C1 segment of cervical spinal cord (tissue), 14 donors: ENCODE results near the gene SUN2.

Experiments
- DNase-seq, 14 donors: peaks; one replicate each; lab custom pipeline; 2025; lab: John Stamatoyannopoulos, UW

The SUN2 gene

GRCh38 chr22:38753948-38754750, 1.6 kb downstream of the SUN2 start:
- DNase-seq, result peak in 11 of 14 donors; percentile 32 to 82 (median 55)

- DNase-seq, result no peak
These were observed 4.1 kb downstream of the SUN2 start for GRCh38 chr22:38751422-38752346.

GRCh38 chr22:38751066-38751421, 4.8 kb downstream of the SUN2 start:
- DNase-seq, result no peak

- no peak for DNase-seq
These were observed 5.2 kb downstream of the SUN2 start for GRCh38 chr22:38750638-38751037.

GRCh38 chr22:38750104-38750503, 5.7 kb downstream of the SUN2 start:
- no peak for DNase-seq

- no peak for DNase-seq
These were observed 7.2 kb downstream of the SUN2 start for GRCh38 chr22:38748487-38749136.

GRCh38 chr22:38745676-38746460, 9.9 kb downstream of the SUN2 start:
- DNase-seq, result no peak

GRCh38 chr22:38744981-38745380, 10.8 kb downstream of the SUN2 start:
- no peak for DNase-seq

GRCh38 chr22:38742176-38742942, 13.4 kb downstream of the SUN2 start:
- DNase-seq, result no peak

GRCh38 chr22:38741576-38741975, 14.2 kb downstream of the SUN2 start:
- DNase-seq, result no peak

GRCh38 chr22:38741166-38741565, 14.6 kb downstream of the SUN2 start:
- no peak for DNase-seq

- no peak for DNase-seq
These were observed 15.0 kb downstream of the SUN2 start for GRCh38 chr22:38740754-38741153.

GRCh38 chr22:38740116-38740723, 15.6 kb downstream of the SUN2 start:
- peak in 1 of 14 donors; percentile 27 for DNase-seq

GRCh38 chr22:38739300-38740055, 16.3 kb downstream of the SUN2 start:
- DNase-seq, result peak in 1 of 14 donors; percentile 38

GRCh38 chr22:38738475-38739070, 17.2 kb downstream of the SUN2 start:
- DNase-seq, result no peak

GRCh38 chr22:38737302-38738060, 18.3 kb downstream of the SUN2 start:
- DNase-seq, result no peak

- no peak for DNase-seq
These were observed 19.6 kb downstream of the SUN2 start for GRCh38 chr22:38736257-38736570.
